Transverse colon (tissue), 4 donors: Measurements from ENCODE around the gene RCAN3. TPM values are rescaled to one million over a fixed set of nuclear protein-coding genes. Genes with fewer than 3 reads are reported as not detected.
"Not testable (repeated sequence)": the region's sequence is repeated elsewhere in the genome, so short reads cannot be mapped to it uniquely, and the experiment has no call there.

ENCODE experiments used
- DNase-seq: peaks from one replicate; pipeline ENCODE4 v3.0.0-alpha.2; 2019
- H3K27ac ChIP-seq, 4 donors: fragments of 200-600 bp; sonication (generic); 2 replicates each; pipeline ENCODE4 v1.5.1; 2016 to 2018; ENCODE audit warnings: inconsistent platforms in 4 of 4
- H3K27me3 ChIP-seq: fragments of 200-600 bp; sonication (generic); 2 replicates; pipeline ENCODE4 v1.5.1; 2017; ENCODE audit warnings: inconsistent platforms
- H3K36me3 ChIP-seq, 4 donors: fragments of 200-600 bp; sonication (generic); 2 replicates each; pipeline ENCODE4 v1.5.1; 2017 to 2019; ENCODE audit warnings: inconsistent platforms in 4 of 4
- H3K4me1 ChIP-seq, 4 donors: fragments of 200-600 bp; sonication (generic); 2 replicates each; pipeline ENCODE4 v1.5.1; 2017 to 2020; ENCODE audit warnings: inconsistent platforms in 4 of 4
- H3K4me3 ChIP-seq, 4 donors: fragments of 200-600 bp; sonication (generic); 1 replicate in 1 of 4; 2 replicates in 3 of 4; pipeline versions ENCODE4 v1.5.1 to v1.6.1; 2017 to 2019; ENCODE audit warnings: inconsistent platforms in 4 of 4
- H3K9me3 ChIP-seq, 2 donors: fragments of 200-600 bp; sonication (generic); 2 replicates each; pipeline ENCODE4 v1.5.1; 2017 to 2019; ENCODE audit warnings: inconsistent platforms in 2 of 2
- EP300 ChIP-seq: sonication (generic); formaldehyde crosslinking; IDR thresholded peaks from one replicate; pipeline ENCODE4 v1.6.1; 2017; ENCODE audit warnings: antibody characterized with exemption, low read depth
- POLR2A ChIP-seq: fragments of 450-650 bp; IDR thresholded peaks from one replicate; pipeline ENCODE4 v1.6.1; 2016; ENCODE audit warnings: antibody characterized with exemption, mild to moderate bottlenecking, moderate library complexity
- POLR2AphosphoS5 ChIP-seq, 3 donors: sonication (generic); formaldehyde crosslinking; IDR thresholded peaks; one replicate each; pipeline ENCODE4 v1.6.1; 2016; ENCODE audit warnings: antibody characterized with exemption in 3 of 3
- WGBS, 2 donors: methylation state at CpG; one replicate each; pipeline ENCODE4 v1.1.5; 2018; ENCODE audit warnings: low coverage in 1 of 2; 5-methylcytosine and 5-hydroxymethylcytosine counted together
- in situ Hi-C, 4 donors: fragments of 200-750 bp; cut with MboI; loops; one replicate each; pipeline versions ENCODE4 v1.15.0 to v1.15.1; 2017; ENCODE audit warnings: low sequenced_read_pairs in 3 of 4, low pct_ligation_motif_present in 1 of 4, low pct_unique_long_range_greater_than_20kb in 1 of 4
- intact Hi-C: fragments of 100-400 bp; cut with DNase I; formaldehyde crosslinking; loops from one replicate; pipeline ENCODE4 v1.15.1; 2023; ENCODE audit warnings: low total_unique reads
- total RNA-seq, 4 donors: library from RNA; depleted of rRNA; stranded (reverse); fragments of >200 nt; gene quantifications; one replicate each; pipeline ENCODE4 v1.1.0, GENCODE V29; 2016
- TF ChIP-seq, protein P1 (sequence below), 5 experiments: fragments of 200-600 bp in 3 of 5; fragments of 450-650 bp in 2 of 5; sonication (generic) in 3 of 5; IDR thresholded peaks; 1 replicate in 2 of 5; 2 replicates in 3 of 5; pipeline ENCODE4 v1.5.1; 2016 to 2017; ENCODE audit warnings: antibody characterized with exemption in 5 of 5, inconsistent platforms in 3 of 5, mild to moderate bottlenecking in 2 of 5, moderate library complexity in 1 of 5

RCAN3 gene
- total RNA-seq, 4 donors from 2014 or later = 6.4 to 17.5 (median 11.3) TPM

GRCh38 chr1:24525606-24526005 is 23.0 kb downstream of the RCAN3 start:
- Histone ChIP-seq H3K9me3 (no peaks in the 10 kb centered on the region), H3K27me3 (no peaks in the 10 kb centered on the region), H3K4me3 (no peak overlapping the region), H3K27ac (no peak overlapping the region), H3K36me3 (no peaks in the 10 kb centered on the region), H3K4me1 (no peaks in the 10 kb centered on the region)
- intact Hi-C loops = no loop called here
- TF ChIP-seq, protein P1, sequence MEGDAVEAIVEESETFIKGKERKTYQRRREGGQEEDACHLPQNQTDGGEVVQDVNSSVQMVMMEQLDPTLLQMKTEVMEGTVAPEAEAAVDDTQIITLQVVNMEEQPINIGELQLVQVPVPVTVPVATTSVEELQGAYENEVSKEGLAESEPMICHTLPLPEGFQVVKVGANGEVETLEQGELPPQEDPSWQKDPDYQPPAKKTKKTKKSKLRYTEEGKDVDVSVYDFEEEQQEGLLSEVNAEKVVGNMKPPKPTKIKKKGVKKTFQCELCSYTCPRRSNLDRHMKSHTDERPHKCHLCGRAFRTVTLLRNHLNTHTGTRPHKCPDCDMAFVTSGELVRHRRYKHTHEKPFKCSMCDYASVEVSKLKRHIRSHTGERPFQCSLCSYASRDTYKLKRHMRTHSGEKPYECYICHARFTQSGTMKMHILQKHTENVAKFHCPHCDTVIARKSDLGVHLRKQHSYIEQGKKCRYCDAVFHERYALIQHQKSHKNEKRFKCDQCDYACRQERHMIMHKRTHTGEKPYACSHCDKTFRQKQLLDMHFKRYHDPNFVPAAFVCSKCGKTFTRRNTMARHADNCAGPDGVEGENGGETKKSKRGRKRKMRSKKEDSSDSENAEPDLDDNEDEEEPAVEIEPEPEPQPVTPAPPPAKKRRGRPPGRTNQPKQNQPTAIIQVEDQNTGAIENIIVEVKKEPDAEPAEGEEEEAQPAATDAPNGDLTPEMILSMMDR (IDR thresholded peaks at IDR 0.05) = no peak
- TF ChIP-seq EP300 = no peak
- no peak for TF ChIP-seq POLR2A
- no peak for TF ChIP-seq POLR2AphosphoS5 (IDR thresholded peaks at IDR 0.05)
- WGBS, 2 donors = 79 to 95% methylated on average over 6 of the region's 6 CpGs
- in situ Hi-C loops = no loop called here
- DNase-seq = no peak

DNA sequence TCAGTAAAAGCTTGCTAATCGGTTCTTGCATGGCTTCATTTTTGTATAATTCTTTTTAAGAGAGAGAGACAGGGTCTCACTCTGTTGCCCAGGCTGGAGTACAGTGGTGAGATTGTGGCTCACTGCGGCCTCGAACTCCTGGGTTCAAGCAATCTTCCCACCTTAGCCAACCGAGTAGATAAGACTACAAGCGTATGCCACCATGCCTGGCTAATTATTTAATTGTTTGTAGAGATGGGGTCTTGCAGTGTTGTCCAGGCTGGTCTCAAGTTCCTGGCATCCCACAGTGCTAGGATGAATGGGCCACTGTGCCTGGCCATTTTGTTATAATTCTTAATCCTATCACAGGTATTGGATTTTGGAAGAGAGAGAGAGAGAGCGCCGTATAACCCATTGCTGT is 23.4 kb downstream of the RCAN3 start:
- Histone ChIP-seq H3K4me1 (no peaks in the 10 kb centered on the region), H3K4me3 (no peak overlapping the region), H3K36me3 (no peaks in the 10 kb centered on the region), H3K27me3 (no peaks in the 10 kb centered on the region), H3K9me3 (no peaks in the 10 kb centered on the region), H3K27ac (no peak overlapping the region)
- in situ Hi-C loops = no loop called here
- WGBS, 2 donors = 81 to 84% methylated on average over 3 to 7 of the region's 7 CpGs
- DNase-seq = no peak
- intact Hi-C loops = no loop called here
- TF ChIP-seq EP300 (no peak), POLR2A (no peak), POLR2AphosphoS5 (IDR thresholded peaks at IDR 0.05) (no peak)
- TF ChIP-seq, protein P1 (IDR thresholded peaks at IDR 0.05) = no peak

- in situ Hi-C loops (no loop called here), intact Hi-C loops (no loop called here)
- Histone ChIP-seq H3K27me3 (no peaks in the 10 kb centered on the region), H3K9me3 (no peaks in the 10 kb centered on the region), H3K4me1 (no peaks in the 10 kb centered on the region), H3K36me3 (no peaks in the 10 kb centered on the region), H3K27ac (no peak overlapping the region), H3K4me3 (no peak overlapping the region)
- no peak for TF ChIP-seq POLR2AphosphoS5 (IDR thresholded peaks at IDR 0.05)
- no peak for TF ChIP-seq EP300
- TF ChIP-seq, protein P1 (IDR thresholded peaks at IDR 0.05) = peak; percentile 41 to 54 (median 52)
- no peak for DNase-seq
- 87 to 100% methylated on average over 2 to 8 of the region's 8 CpGs for WGBS, 2 donors
These were observed 24.4 kb downstream of the RCAN3 start for GRCh38 chr1:24526940-24527542.

- 91 to 96% methylated on average over 2 of the region's 2 CpGs for WGBS, 2 donors
- no peak overlapping the region for H3K4me3 ChIP-seq
- no peak for DNase-seq
- H3K27ac ChIP-seq = no peak overlapping the region
- in situ Hi-C loops = no loop called here
- no peaks in the 10 kb centered on the region for H3K4me1 ChIP-seq
- intact Hi-C loops = no loop called here
- H3K36me3 ChIP-seq = no peaks in the 10 kb centered on the region
- no peak for TF ChIP-seq POLR2A
- TF ChIP-seq POLR2AphosphoS5 (IDR thresholded peaks at IDR 0.05) = no peak
- TF ChIP-seq EP300 = no peak
- TF ChIP-seq, protein P1 (IDR thresholded peaks at IDR 0.05) = no peak
- H3K9me3 ChIP-seq = no peaks in the 10 kb centered on the region
- H3K27me3 ChIP-seq = no peaks in the 10 kb centered on the region
These were observed 26.1 kb downstream of the RCAN3 start for GRCh38 chr1:24528744-24529143.

DNA sequence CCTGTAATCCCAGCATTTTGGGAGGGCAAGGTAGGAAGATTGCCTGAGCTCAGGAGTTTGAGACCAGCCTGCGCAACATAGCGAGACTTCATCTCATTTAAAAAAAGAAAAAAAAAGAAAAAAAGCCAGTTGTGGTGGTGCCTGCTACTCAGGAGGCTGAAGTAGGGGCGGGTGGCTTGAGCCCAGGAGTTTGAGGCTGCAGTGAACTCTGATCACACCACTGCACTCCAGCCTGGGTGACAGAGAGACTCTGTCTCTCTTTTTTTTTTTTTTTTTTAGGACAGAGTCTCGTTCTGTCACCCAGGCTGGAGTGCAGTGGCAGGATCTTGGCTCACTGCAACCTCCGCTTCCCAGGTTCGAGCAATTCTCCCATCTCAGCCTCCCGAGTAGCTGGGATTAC is 26.7 kb downstream of the RCAN3 start:
- H3K36me3 ChIP-seq, H3K4me3 ChIP-seq, H3K27ac ChIP-seq, H3K4me1 ChIP-seq, intact Hi-C loops, DNase-seq, H3K27me3 ChIP-seq, in situ Hi-C loops, H3K9me3 ChIP-seq: not testable (repeated sequence)
- WGBS, 2 donors = 92 to 100% methylated on average over 2 to 7 of the region's 7 CpGs
